HEK293T (cell line): ENCODE measurements around the gene MED12L.

Source experiments
- CTCF ChIA-PET: fragments of 350-600 bp; formaldehyde crosslinking; extraction: SDS; loops from one replicate; lab custom pipeline; 2021; ENCODE audit warnings: antibody characterized with exemption, inconsistent platforms; lab: Yijun Ruan, JAX
- POLR2A ChIA-PET: fragments of 350-600 bp; formaldehyde crosslinking; extraction: SDS; loops from one replicate; lab custom pipeline; 2020; ENCODE audit warnings: antibody characterized with exemption, inconsistent platforms; lab: Yijun Ruan, JAX
- DNase-seq: peaks from one replicate; pipeline ENCODE4 v3.0.0; 2012; ENCODE audit warnings: mixed read lengths; ENCODE audit errors: extremely low spot score
- ARNT ChIP-seq: fragments of 450-650 bp; IDR thresholded peaks from 2 replicates; pipeline ENCODE4 v1.6.1; 2017; ENCODE audit warnings: mild to moderate bottlenecking
- BHLHE40 ChIP-seq: fragments of 450-650 bp; IDR thresholded peaks from 2 replicates; pipeline ENCODE4 v1.6.1; 2016; ENCODE audit warnings: mild to moderate bottlenecking, moderate library complexity, borderline replicate concordance
- CTBP1 ChIP-seq: fragments of 450-650 bp; IDR thresholded peaks from 2 replicates; pipeline ENCODE4 v1.6.1; 2016; ENCODE audit warnings: borderline replicate concordance
- ELF4 ChIP-seq: fragments of 450-650 bp; IDR thresholded peaks from 2 replicates; pipeline ENCODE4 v1.6.1; 2017; ENCODE audit warnings: antibody characterized with exemption
- FOXA1 ChIP-seq: fragments of 450-650 bp; IDR thresholded peaks from 2 replicates; pipeline ENCODE4 v1.6.1; 2016; ENCODE audit warnings: mild to moderate bottlenecking
- FOXK2 ChIP-seq: fragments of 450-650 bp; IDR thresholded peaks from 2 replicates; pipeline ENCODE4 v1.6.1; 2016; ENCODE audit warnings: mild to moderate bottlenecking
- FOXM1 ChIP-seq: fragments of 450-650 bp; IDR thresholded peaks from 2 replicates; pipeline ENCODE4 v1.6.1; 2017; ENCODE audit warnings: mild to moderate bottlenecking, borderline replicate concordance
- HDGF ChIP-seq: fragments of 450-650 bp; IDR thresholded peaks from 2 replicates; pipeline ENCODE4 v1.6.1; 2017; ENCODE audit warnings: antibody characterized with exemption, borderline replicate concordance
- L3MBTL2 ChIP-seq: fragments of 450-650 bp; conservative IDR thresholded peaks from 2 replicates; pipeline ENCODE4 v1.6.1; 2016; ENCODE audit warnings: mild to moderate bottlenecking
- LEF1 ChIP-seq: fragments of 450-650 bp; IDR thresholded peaks from 2 replicates; pipeline ENCODE4 v1.6.1; 2017; ENCODE audit warnings: mild to moderate bottlenecking, borderline replicate concordance
- NFRKB ChIP-seq: fragments of 450-650 bp; IDR thresholded peaks from 2 replicates; pipeline ENCODE4 v1.6.1; 2016; ENCODE audit warnings: mild to moderate bottlenecking, moderate library complexity
- PKNOX1 ChIP-seq: fragments of 450-650 bp; IDR thresholded peaks from 2 replicates; pipeline ENCODE4 v1.6.1; 2016
- SP1 ChIP-seq: fragments of 450-650 bp; IDR thresholded peaks from 2 replicates; pipeline ENCODE4 v1.6.1; 2017
- SUZ12 ChIP-seq: fragments of 450-650 bp; IDR thresholded peaks from 2 replicates; pipeline ENCODE4 v1.6.1; 2016; ENCODE audit warnings: mild to moderate bottlenecking
- TARDBP ChIP-seq: fragments of 450-650 bp; IDR thresholded peaks from 2 replicates; pipeline ENCODE4 v1.6.1; 2016
- ZNF384 ChIP-seq: fragments of 450-650 bp; IDR thresholded peaks from 2 replicates; pipeline ENCODE4 v1.6.1; 2016

Gene MED12L

GRCh38 chr3:151182349-151183079 lies 97.0 kb downstream of the MED12L start:
- ChIA-PET CTCF (no interaction called here), POLR2A (no interaction called here)
- TF ChIP-seq BHLHE40 (no peak), CTBP1 (no peak), NFRKB (no peak), SP1 (no peak), FOXM1 (no peak), FOXA1 (no peak), ARNT (no peak), FOXK2 (no peak), ZNF384 (no peak), HDGF (no peak), ELF4 (no peak), SUZ12 (no peak), PKNOX1 (no peak), TARDBP (no peak), L3MBTL2 (no peak), LEF1 (no peak)
- DNase-seq, result no peak

GRCh38 chr3:151183265-151183671 lies 97.8 kb downstream of the MED12L start:
- no peak for TF ChIP-seq PKNOX1
- no peak for TF ChIP-seq FOXM1
- TF ChIP-seq ZNF384, result no peak
- no peak for TF ChIP-seq BHLHE40
- TF ChIP-seq L3MBTL2, result no peak
- TF ChIP-seq NFRKB, result no peak
- TF ChIP-seq FOXK2, result no peak
- POLR2A ChIA-PET, result no interaction called here
- CTCF ChIA-PET, result no interaction called here
- DNase-seq, result no peak

GRCh38 chr3:151191095-151191494 lies 105.6 kb downstream of the MED12L start:
- ChIA-PET CTCF (no interaction called here), POLR2A (no interaction called here)
- DNase-seq, result no peak
- no peak for TF ChIP-seq SUZ12
- TF ChIP-seq ARNT, result no peak
- TF ChIP-seq CTBP1, result no peak
- no peak for TF ChIP-seq TARDBP
- no peak for TF ChIP-seq NFRKB
- TF ChIP-seq FOXA1, result no peak
- TF ChIP-seq FOXM1, result no peak
- TF ChIP-seq HDGF, result no peak
- no peak for TF ChIP-seq L3MBTL2
- TF ChIP-seq BHLHE40, result no peak
- no peak for TF ChIP-seq ZNF384
- TF ChIP-seq SP1, result no peak
- TF ChIP-seq PKNOX1, result no peak
- TF ChIP-seq ELF4, result no peak
- TF ChIP-seq FOXK2, result no peak
- no peak for TF ChIP-seq LEF1

GRCh38 chr3:151192545-151192944 lies 107.1 kb downstream of the MED12L start:
- POLR2A ChIA-PET, result no interaction called here
- CTCF ChIA-PET, result no interaction called here
- TF ChIP-seq PKNOX1 (no peak), NFRKB (no peak), ARNT (no peak), FOXM1 (no peak), HDGF (no peak), ELF4 (no peak), BHLHE40 (no peak), FOXA1 (no peak), ZNF384 (no peak), SP1 (no peak), LEF1 (no peak), L3MBTL2 (no peak), SUZ12 (no peak), TARDBP (no peak), FOXK2 (no peak), CTBP1 (no peak)
- DNase-seq, result no peak

- CTCF ChIA-PET, result no interaction called here
These were observed 110.4 kb downstream of the MED12L start for GRCh38 chr3:151195826-151196225.

More at GRCh38 chr3:151195826-151196225, 110.4 kb downstream of the MED12L start:
- POLR2A ChIA-PET, result no interaction called here
- no peak for DNase-seq
- no peak for TF ChIP-seq FOXM1
- TF ChIP-seq TARDBP, result no peak
- TF ChIP-seq ARNT, result no peak
- no peak for TF ChIP-seq PKNOX1
- TF ChIP-seq CTBP1, result no peak
- TF ChIP-seq ZNF384, result no peak
- TF ChIP-seq NFRKB, result no peak
- no peak for TF ChIP-seq ELF4
- TF ChIP-seq LEF1, result no peak
- TF ChIP-seq SUZ12, result no peak
- TF ChIP-seq HDGF, result no peak
- no peak for TF ChIP-seq SP1
- TF ChIP-seq FOXA1, result no peak
- TF ChIP-seq FOXK2, result no peak
- TF ChIP-seq BHLHE40, result no peak
- no peak for TF ChIP-seq L3MBTL2
